HG03460 (cell line): ENCODE measurements around the gene UNC45B.
"Not testable (repeated sequence)": the region's sequence is repeated elsewhere in the genome, so short reads cannot be mapped to it uniquely, and the experiment has no call there.

Source experiments
- ATAC-seq: cut with Tn5 transposase; IDR thresholded peaks from one replicate; pipeline ENCODE4 v1.9.1; 2021; ENCODE audit not compliant: unreplicated experiment

Gene UNC45B

DNA sequence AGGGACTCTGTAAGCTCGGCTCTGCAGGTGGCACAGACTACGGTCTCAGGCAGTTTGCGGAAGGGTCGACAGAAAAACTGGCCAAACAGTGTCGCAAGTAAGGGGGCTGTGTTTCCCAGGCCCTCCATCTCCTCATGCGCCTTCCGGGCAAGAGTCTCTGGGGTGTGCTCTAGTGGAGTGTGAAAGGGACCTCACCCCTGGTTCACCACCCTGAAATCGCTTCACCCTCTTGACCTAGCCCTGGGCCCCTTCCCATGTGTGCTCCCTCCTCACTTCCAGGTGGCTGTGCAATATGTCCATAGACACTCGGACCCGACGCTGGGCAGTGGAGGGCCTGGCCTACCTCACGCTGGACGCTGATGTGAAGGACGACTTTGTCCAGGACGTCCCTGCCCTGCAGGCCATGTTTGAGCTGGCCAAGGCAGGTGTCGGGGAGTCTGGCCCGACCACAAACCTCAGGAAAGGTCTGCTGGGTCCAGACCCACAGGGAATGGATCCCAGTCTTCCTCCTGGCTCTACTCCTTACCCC, 22.3 kb downstream of the UNC45B start:
- no peak for ATAC-seq

DNA sequence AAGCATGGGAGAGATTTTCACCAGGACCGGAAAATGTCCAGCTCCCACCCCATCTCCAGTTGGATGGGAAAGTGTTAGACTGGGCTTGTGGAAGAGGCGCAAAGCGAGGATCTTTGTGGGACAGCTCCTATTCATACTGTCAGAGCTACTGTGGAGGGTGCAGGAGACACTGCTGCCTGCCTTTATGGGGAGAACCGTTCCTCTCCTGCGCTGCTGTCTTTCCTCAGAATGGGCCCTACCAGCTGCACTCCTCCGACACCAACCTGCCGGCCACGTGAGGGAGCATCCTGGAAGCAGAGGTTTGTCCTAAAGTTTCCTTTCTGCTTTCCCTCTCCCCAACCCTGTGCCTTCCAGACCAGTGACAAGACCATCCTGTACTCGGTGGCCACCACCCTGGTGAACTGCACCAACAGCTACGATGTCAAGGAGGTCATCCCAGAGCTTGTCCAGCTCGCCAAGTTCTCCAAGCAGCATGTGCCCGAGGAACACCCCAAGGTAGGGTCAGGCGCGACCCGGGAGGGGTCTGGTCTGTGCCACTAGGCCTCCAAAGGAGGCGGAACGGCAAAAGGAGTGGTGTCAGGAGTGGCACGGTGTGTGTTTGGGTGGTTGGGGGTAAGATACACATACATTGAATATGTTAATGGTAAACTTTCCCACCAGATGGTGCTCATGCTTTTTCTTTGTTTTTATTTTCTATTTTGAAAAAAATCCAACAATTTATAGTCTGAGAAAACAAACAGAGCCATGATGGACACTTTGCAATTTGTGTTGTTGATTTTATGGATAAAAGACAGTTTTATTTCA, 23.6 kb downstream of the UNC45B start:
- no peak for ATAC-seq

DNA sequence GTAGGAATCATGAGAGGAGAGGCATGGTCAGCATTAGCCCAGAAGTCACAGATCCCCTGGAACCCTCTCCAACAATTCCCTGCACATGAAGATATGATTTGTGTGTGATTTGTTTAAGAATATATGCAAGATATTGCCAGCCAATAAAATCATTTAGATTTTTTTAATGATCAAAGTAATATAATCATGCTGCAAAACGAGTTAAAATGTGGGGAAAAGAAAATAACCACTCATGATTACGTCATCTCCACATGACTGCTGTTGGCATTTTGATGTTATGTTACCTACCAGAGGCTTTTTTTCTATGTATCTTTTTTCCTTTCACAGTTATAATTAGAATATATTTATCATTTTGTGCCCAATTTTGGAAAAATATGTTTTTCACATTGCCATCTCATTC, 24.2 kb downstream of the UNC45B start:
- no peak for ATAC-seq

DNA sequence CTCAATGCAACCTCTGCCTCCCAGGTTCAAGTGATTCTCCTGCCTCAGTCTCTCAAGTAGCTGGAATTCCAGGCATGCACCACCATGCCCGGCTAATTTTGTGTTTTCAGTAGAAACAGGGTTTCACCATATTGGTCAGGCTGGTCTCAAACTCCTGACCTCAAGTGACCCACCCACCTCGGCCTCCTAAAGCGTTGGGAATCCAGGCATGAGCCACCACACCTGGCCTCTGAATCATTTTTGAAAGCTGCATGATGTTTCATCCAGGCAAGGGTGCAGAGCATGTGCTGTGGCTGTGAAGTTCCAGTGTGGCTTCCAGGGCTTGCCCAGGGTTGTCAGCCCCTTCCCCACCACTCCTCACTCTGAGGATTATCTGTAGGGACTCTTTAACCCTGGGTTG, 24.7 kb downstream of the UNC45B start:
- ATAC-seq: not testable (repeated sequence)

DNA sequence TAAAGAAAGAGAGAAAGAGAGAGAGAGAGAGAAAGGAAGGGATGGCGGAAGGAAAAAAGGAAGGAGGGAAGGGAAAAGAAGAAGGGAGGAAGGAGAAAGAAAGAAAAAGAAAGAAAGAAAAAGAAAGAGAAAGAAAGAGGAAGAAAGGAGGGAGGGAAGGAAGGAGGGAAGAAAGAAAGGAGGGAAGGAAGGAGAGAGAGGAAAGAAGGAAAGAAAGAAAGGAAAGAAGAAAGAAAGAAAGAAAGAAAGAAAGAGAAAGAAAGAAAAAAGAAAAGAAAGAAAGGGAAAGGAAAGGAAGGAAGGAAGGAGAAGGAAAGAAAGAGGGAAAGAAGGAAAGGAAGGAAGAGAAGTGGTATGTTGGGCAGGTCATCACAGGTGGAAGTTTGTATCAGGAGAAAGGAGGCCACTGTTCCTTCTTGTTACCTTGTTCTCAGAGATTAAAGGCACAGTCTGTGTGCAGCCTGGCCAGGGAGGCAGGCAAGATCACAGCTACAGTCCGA, 27.3 kb downstream of the UNC45B start:
- no peak for ATAC-seq

DNA sequence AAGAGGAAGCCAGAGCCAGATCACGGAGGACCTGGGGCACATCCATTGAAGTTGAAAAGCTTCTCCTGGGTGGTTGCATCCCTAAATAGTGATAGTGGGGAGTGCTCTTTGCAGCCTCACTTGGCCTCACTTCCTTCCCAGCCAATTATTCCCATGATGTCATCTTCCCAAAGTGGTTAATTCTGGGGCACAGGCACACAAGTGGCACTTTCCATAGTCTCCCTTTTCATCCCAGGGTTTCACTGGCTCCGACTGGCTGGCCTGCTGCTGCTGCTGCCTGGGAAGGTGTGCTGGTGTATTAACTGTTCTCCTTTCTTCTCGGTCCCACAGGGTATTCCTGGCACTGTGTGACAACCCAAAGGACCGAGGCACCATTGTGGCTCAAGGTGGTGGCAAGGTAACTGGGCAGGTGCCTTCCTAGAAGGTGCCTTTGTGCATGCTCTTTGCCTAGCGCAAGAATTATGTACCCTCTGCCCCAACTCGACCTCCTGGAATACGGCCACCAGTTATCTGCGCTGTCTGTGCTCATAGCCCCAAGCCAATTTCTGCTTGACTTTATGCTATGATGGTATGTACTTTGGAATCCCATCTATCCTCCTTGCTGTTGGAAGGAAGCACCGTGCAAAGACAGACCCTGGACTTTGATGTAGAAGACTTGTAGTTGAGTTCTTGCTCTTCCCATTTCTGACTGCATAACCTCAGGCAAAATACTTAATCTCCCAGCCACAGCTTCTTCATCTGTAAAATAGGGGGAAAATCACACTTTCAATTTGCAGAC, 28.2 kb downstream of the UNC45B start:
- no peak for ATAC-seq

DNA sequence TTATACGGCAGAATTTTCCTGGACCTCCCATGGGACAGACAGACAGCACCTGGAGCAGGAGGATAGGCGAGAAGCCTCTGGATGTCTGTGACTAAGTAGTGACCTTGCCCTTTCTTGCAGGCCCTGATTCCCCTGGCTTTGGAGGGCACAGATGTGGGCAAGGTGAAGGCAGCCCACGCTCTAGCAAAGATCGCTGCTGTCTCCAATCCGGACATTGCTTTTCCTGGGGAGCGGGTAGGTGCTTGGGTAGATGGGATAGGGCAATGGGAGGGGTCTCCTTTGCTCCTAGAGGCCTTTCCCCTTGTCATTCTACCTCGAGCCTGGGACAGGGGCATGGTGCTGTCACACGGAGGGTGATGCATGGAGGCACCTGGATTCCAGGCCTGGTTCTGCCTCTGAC, 29.3 kb downstream of the UNC45B start:
- ATAC-seq: no peak

DNA sequence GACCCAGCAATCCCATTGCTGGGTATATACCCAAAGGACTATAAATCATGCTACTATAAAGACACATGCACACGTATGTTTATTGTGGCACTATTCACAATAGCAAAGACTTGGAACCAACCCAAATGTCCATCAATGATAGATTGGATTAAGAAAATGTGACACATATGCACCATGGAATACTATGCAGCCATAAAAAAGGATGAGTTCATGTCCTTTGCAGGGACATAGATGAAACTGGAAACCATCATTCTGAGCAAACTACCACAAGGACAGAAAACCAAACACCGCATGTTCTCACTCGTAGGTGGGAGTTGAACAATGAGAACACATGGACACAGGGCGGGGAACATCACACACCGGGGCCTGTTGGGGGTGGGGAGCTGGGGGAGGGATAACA, 31.8 kb downstream of the UNC45B start:
- ATAC-seq: not testable (repeated sequence)

DNA sequence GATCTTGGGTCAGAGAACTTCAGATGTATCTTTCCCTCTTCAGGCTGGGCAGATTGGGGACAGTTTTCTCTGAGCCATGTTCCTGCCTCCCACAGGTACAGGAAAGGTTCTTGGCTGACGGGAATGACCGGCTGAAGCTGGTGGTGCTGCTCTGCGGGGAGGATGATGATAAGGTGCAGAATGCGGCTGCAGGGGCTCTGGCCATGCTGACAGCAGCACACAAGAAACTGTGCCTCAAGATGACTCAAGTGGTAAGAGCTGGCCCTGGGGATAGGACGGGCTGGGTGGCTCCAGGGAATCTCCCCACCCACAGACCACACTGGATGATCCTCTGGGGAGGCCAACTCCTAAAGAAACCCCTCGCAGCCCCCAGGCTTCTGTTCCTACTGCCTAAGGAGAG, 35.7 kb downstream of the UNC45B start:
- ATAC-seq: no peak

DNA sequence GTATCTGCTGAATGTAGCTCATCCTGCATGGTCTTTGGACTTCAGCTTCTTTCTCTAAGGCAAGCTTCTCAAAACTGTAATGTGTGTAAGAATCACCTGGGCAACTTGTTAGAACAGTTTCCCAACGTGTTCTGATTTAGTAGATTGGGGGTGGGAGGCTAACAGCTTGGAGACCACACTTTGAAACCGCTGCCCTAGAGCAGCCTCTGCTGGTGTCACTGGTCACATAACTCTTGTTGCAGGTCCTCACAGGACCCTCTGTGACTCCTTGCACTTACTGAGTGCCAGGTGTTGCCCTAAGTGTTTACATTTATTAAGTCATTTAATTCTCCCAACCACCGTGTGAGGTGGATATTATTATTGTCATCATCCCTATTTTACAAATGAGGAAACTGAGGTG, 36.7 kb downstream of the UNC45B start:
- ATAC-seq: no peak

DNA sequence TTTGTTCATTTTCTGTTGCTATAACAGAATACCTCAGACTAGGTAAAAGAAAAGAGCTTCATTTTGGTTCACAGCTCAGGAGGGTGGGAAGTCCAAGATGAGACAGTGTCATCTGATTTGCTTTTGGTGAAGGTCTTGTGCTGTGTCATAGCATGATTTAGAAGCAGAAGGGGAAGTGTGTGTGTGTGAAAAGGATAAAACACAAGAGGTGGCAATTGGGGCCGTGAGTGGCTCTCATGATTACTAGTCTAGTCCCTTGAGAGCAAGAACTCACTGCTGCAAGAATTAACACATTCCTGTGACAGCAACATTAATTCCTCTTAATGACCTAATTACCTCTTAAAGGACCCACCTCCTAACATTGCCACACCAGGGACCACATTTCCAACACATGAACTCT, 38.2 kb downstream of the UNC45B start:
- ATAC-seq: no peak

DNA sequence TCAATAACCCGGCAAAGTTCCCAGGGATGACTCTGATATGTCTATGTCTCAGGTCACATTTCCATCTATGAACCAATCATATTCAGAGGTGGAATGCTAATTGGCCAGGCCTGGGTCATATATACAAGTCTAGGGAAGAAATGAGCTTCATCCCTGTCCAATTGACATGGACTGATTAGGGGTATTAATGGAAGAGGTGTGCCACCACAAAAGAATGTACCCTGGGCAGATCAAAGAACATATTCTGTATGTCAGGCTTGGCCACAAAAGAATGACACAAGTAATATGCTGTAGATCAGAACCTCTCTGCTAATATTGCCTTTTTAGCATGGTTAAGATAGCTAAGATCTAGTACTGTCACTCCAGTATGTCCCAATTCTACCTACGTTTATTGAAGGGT, 39.9 kb downstream of the UNC45B start:
- no peak for ATAC-seq

DNA sequence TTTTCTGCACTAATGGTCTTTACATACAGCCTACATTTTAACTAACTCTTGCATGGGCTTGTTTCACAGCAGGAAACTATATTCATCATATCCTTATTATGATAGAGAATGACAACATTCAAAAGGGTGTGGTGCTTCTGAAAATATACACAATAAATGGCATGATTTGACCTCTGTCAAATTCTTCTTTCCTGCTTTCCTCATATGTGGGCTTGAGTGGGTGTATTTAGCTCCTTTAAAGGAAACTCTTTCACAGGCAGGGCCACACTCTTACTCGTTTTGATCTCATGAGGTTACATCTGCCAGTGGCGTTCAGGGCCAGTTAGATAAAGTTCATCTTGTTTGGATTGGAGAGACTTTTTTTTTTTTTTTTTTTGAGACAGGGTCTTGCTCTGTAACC, 40.5 kb downstream of the UNC45B start:
- ATAC-seq: no peak

DNA sequence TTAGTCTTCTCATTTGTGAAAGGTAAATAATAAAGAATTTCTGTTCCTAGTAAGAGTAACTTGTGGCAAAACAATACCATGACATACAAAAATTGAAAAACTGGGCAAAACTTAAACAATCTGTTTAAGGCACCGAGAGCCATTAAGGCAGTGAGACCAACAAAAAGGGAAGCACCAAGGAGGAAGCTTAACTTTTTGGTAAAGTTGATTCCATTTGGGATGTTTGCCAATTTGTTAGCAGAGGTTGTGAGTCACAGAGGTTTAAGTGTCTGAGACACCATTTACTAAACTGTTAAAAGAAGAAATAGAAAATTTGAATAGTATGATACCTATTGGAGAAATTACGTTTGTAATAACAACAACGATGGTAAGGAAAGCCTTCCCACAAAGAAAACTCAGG, 41.7 kb downstream of the UNC45B start:
- no peak for ATAC-seq

DNA sequence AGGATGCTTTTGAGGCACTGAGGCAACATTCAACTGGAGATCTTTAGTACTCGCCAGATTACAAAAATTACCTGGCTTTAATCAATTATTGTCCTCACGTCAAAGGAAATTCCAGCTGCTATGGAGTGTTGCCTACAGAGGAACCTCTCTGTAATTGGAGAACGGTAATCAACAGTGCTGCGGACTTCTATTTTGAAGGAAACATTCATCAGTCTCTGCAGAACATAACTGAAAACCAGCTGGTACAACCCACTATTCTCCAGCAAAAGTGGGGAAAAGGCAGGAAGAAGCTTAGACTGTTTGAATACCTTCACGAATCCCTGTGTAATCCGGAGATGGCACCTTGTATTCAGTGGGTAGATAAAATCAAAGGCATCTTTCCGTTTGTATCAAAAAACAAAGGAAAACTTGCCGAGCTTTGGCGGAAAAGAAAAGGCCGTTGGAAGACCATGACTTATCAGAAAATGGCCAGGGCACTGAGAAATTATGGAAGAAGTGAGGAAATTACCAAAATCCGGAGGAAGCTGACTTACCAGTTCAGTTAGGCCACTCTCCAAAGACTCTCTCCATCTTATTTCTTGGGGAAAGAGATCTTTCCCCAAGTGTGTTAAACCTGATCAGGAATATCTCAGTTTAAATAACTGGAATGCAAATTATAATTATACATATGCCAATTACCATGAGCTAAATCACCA, 43.5 kb downstream of the UNC45B start:
- ATAC-seq: no peak

DNA sequence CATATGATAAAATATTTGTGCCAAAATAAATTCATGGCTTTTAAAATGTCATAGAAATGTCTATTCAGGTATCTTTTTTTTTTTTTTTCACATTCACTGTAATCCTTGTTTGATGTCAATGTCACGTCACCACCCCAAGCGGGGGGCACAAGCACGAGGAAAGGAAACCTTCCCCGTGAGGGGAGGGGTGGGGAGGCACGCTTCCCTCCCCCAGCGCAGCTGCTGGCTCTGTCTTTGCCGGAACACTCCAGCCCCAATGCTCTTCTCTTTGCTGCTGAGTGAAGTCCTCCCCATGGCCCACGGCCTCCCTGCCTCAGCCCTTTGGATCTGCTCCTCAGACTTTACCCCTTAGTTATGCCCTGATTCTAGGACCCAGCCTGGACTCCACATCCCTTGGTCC, 45.1 kb downstream of the UNC45B start:
- no peak for ATAC-seq

DNA sequence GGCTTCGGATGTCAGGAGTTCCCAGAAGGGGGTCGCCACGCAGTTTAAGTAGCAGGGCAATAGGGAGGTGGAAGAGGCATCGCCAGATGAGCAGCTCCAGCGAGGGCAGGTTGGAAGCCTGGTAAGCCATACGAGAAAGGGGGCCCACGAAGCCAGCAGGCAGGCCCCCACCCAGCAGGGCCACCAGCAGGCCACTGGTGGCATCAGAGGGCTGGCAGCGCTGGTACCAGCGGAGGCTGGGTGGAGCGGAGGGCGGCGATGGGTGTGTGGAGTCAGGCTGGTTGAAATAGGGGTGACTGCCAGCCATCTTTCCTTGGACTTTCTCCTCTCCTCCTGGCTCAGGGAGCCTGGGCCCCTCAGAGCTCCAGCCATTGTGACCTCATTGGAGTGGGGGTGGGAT, 46.4 kb downstream of the UNC45B start, which contains the start of gene SLC35G3:
TSS of gene SLC35G3 (minus strand) at position 393 of the 400 bp plus-strand sequence. CDS start at position 307, 86 bp downstream.
- ATAC-seq: not testable (repeated sequence)

DNA sequence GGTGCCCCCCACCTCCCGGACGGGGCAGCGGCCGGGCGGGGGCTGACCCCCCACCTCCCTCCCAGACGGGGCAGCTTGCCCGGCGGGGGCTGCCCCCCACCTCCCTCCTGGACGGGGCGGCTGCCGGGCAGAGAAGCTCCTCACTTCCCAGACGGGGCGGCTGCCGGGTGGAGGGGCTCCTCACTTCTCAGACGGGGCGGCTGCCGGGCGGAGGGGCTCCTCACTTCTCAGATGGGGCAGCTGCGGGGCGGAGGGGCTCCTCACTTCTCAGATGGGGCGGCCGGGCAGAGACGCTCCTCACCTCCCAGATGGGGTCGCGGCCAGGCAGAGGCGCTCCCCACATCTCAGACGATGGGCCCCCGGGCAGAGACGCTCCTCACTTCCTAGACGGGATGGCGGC, 47.4 kb downstream of the UNC45B start:
- not testable (repeated sequence) for ATAC-seq

DNA sequence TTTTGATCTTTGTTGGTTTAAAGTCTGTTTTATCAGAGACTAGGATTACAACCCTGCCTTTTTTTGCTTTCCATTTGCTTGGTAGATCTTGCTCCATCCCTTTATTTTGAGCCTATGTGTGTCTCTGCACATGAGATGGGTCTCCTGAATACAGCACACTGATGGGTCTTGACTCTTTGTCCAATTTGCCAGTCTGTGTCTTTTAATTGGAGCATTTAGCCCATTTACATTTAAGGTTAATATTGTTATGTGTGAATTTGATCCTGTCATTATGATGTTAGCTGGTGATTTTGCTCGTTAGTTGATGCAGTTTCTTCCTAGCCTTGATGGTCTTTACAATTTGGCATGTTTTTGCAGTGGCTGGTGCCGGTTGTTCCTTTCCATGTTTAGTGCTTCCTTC, 55.0 kb downstream of the UNC45B start:
- ATAC-seq: not testable (repeated sequence)

DNA sequence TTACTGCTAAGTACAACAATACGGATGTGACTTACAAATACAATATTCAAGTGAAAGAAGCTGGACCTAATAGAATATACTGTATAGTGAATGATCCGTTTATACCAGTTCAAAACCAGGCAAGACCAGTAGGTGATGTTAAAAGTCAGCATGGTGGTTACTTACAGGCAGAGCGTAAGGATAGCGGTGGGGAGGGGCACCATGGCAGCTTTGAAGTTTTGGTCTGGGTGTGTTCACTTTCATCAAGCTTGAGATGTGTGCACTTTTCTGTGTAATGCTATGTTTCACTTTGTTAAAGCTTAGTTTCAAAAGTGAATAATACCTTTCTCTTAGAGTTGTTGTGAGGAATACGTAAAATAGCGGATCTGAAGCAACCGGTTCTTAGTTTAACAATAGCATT, 63.1 kb downstream of the UNC45B start:
- no peak for ATAC-seq

DNA sequence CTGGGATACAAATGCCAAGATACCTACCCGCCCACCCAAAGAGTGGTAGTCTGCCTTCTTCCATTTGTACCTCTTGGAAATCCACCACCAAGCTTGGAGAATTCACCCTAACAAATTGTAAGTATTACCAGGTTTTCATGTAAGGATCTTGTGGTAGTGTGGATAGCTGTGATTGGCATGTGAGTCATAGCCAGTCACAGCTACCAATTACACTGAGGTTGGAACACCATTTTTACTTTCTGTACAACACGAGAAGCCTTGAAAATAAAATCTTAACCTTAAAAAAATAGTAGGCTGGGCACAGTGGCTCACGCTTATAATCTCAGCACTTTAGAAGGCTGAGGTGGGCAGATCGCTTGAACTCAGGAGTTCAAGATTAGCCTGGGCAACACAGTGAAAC, 65.1 kb downstream of the UNC45B start:
- no peak for ATAC-seq
